ENCODE results near the gene MYPOP.

The MYPOP gene

DNA sequence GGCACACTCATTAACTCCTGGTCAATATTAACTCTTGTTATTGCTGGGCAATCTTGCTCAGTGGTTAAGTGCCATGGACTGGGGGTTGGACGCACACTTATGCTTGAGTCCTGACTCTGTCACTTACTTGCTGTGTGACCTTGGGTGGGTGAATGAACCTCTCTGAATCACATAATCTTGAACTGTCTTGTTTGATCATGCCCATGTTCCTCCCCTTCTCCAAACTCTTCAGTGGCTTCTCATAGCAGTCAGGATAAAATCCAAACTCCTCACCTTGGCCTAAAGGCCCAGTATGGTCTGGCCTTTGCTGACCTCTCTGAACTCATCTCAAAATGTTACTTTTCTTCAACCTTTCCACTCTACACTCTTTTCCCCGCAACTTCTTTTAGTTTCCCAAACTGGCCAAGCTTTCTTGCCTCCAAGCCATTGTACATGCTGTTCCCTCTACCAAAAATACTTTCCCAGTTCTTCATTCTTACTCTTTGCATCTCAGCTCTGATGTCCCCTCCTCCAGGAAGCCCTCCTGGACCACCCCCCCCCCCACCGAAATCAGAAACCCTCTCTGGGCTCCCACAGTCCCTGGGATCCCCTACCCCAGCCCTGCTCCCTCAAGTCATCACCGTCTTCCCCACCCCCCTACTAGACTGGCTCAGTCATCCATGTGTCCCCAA, 2.4 kb downstream of the MYPOP start:
- no peak for TF ChIP-seq FOXP2 (optimal IDR thresholded peaks at IDR 0.05; ENCODE audit: borderline replicate concordance, extremely low read depth, extremely low read length, insufficient read depth)
- TF ChIP-seq TAF1 (IDR thresholded peaks at IDR 0.05; ENCODE audit: borderline replicate concordance, insufficient read depth, low read length), result no peak
- no peak for TF ChIP-seq POLR2AphosphoS5 (IDR thresholded peaks at IDR 0.05; ENCODE audit: low read depth, low read length)
- no peak for TF ChIP-seq SIN3A (IDR thresholded peaks at IDR 0.05; ENCODE audit: borderline replicate concordance, insufficient read depth, low read length)
- TF ChIP-seq, protein P1, sequence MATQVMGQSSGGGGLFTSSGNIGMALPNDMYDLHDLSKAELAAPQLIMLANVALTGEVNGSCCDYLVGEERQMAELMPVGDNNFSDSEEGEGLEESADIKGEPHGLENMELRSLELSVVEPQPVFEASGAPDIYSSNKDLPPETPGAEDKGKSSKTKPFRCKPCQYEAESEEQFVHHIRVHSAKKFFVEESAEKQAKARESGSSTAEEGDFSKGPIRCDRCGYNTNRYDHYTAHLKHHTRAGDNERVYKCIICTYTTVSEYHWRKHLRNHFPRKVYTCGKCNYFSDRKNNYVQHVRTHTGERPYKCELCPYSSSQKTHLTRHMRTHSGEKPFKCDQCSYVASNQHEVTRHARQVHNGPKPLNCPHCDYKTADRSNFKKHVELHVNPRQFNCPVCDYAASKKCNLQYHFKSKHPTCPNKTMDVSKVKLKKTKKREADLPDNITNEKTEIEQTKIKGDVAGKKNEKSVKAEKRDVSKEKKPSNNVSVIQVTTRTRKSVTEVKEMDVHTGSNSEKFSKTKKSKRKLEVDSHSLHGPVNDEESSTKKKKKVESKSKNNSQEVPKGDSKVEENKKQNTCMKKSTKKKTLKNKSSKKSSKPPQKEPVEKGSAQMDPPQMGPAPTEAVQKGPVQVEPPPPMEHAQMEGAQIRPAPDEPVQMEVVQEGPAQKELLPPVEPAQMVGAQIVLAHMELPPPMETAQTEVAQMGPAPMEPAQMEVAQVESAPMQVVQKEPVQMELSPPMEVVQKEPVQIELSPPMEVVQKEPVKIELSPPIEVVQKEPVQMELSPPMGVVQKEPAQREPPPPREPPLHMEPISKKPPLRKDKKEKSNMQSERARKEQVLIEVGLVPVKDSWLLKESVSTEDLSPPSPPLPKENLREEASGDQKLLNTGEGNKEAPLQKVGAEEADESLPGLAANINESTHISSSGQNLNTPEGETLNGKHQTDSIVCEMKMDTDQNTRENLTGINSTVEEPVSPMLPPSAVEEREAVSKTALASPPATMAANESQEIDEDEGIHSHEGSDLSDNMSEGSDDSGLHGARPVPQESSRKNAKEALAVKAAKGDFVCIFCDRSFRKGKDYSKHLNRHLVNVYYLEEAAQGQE (IDR thresholded peaks at IDR 0.05; ENCODE audit: insufficient read depth in 1 of 2, low read depth in 2 of 2, low read length in 2 of 2), result no peak

DNA sequence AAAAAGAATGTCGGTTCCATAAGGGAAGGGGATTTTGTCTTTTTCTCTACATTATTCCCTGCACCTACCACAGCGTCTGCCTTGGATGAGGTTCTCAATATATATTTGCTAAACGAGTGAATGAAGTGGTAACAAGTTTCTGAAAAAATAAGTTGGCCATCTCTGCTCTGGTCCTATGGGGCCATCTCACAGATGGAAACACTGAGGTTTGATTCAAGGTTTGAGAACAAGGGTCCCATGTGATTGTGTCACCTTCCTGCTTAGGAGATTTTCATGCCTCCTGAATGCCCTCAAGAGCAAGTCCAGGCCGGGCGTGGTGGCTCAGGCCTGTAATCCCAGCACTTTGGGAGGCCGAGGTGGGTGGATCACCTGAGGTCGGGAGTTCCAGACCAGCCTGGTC, 3.2 kb downstream of the MYPOP start:
- no peak for TF ChIP-seq TAF1 (IDR thresholded peaks at IDR 0.05; ENCODE audit: borderline replicate concordance, insufficient read depth, low read length)

DNA sequence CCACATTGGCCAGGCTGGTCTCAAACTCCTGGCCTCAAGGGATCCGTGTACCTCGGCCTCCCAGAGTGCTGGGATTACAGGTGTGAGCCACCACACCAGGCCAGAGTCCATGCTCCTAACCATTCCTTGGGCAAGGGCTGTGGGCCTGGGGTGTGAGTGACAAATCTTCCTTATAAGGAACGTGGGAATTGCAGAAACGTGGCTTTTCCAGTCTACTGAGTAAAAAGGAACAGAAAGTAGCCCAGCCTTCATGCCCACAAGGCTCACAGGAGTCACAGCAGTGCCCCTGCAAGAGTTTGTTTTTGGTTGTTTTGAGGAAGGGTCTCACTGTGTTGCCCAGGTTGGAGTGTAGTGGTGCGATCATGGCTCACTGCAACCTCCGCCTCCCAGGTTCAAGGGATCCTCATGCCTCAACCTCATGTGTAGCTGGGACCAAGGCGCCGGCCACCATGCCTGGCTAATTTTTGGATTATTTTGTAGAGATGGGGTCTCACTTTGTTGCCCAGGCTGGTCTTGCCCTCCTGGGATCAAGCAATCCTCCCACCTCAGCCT, 5.1 kb downstream of the MYPOP start:
- TF ChIP-seq, protein P1 (IDR thresholded peaks at IDR 0.05; ENCODE audit: insufficient read depth in 1 of 2, low read depth in 2 of 2, low read length in 2 of 2), result no peak
- TF ChIP-seq SIN3A (IDR thresholded peaks at IDR 0.05; ENCODE audit: borderline replicate concordance, insufficient read depth, low read length), result no peak
- TF ChIP-seq POLR2AphosphoS5 (IDR thresholded peaks at IDR 0.05; ENCODE audit: low read depth, low read length), result no peak
- TF ChIP-seq FOXP2 (optimal IDR thresholded peaks at IDR 0.05; ENCODE audit: borderline replicate concordance, extremely low read depth, extremely low read length, insufficient read depth), result no peak

DNA sequence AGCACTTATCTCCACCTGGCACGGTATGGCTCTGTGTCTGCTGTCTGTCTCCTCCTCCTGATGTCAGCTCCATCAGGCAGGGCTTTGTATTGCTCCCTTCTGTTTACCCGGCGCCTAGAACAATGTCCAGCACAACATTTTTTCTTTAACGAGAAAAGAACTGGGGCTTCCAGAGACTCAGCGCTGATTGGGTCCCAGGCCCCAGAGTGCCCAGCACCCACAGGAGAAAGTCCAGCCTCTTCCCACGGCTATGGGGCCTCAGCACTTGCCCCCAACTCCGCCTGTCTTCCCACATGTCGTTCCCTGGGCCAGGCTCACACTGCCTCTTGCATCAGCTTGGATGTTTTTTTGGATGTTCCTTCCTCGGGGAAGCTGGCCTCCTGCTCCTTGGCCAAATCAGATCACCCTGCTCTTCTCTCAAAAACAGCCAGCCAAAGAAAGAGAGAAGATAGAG, 6.9 kb downstream of the MYPOP start:
- TF ChIP-seq TAF1 (IDR thresholded peaks at IDR 0.05; ENCODE audit: borderline replicate concordance, insufficient read depth, low read length), result no peak
- TF ChIP-seq FOXP2 (optimal IDR thresholded peaks at IDR 0.05; ENCODE audit: borderline replicate concordance, extremely low read depth, extremely low read length, insufficient read depth), result no peak
- TF ChIP-seq SIN3A (IDR thresholded peaks at IDR 0.05; ENCODE audit: borderline replicate concordance, insufficient read depth, low read length), result no peak
- no peak for TF ChIP-seq POLR2AphosphoS5 (IDR thresholded peaks at IDR 0.05; ENCODE audit: low read depth, low read length)
- TF ChIP-seq, protein P1 (IDR thresholded peaks at IDR 0.05; ENCODE audit: insufficient read depth in 1 of 2, low read depth in 2 of 2, low read length in 2 of 2), result no peak

DNA sequence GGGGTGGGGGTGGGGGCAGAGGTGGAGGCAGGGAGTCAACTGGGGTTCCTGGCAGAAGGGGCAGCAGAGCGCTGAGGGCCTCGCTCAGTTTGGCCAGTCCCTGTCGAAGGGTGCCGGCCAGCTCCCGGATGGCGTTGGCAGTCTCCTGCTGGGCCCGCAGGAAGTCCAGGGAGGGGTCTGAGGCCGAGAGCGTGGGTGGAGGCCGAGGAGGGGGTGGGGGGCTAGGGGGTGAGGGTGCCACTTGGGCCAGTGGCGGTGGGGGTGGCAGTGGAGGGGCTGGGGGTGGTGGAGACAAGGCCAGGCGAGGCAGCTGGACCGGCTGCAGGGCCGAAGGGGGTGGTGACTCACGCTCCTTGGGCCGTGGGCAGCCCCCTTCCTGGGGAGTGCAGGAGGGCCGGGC, 11.5 kb downstream of the MYPOP start:
- TF ChIP-seq, protein P1 (IDR thresholded peaks at IDR 0.05; ENCODE audit: insufficient read depth in 1 of 2, low read depth in 2 of 2, low read length in 2 of 2), result no peak
- TF ChIP-seq TAF1 (IDR thresholded peaks at IDR 0.05; ENCODE audit: borderline replicate concordance, insufficient read depth, low read length), result no peak
- TF ChIP-seq SIN3A (IDR thresholded peaks at IDR 0.05; ENCODE audit: borderline replicate concordance, insufficient read depth, low read length), result no peak
- no peak for TF ChIP-seq FOXP2 (optimal IDR thresholded peaks at IDR 0.05; ENCODE audit: borderline replicate concordance, extremely low read depth, extremely low read length, insufficient read depth)
- TF ChIP-seq POLR2AphosphoS5 (IDR thresholded peaks at IDR 0.05; ENCODE audit: low read depth, low read length), result no peak

Measured in PFSK-1 (cell line).